LNCaP clone FGC (cell line): ENCODE results near the gene DYTN.

Experiments
- DNase-seq: peaks from one replicate; pipeline ENCODE4 v3.0.0-alpha.2; 2011; ENCODE audit warnings: low read depth
- H3K4me3 ChIP-seq: 2 replicates; pipeline ENCODE4 v1.5.1; 2011; ENCODE audit warnings: mild to moderate bottlenecking, low read depth, low read length, control low read depth
- CTCF ChIP-seq: IDR thresholded peaks from 2 replicates; pipeline ENCODE4 v1.5.1; 2012; ENCODE audit warnings: mild to moderate bottlenecking; ENCODE audit not compliant: control insufficient read depth, insufficient read depth; ENCODE audit errors: extremely low read depth

DYTN gene

GRCh38 chr2:206683546-206683945 is 34.6 kb downstream of the DYTN start:
- H3K4me3 ChIP-seq: no peak overlapping the region
- no peak for DNase-seq
- TF ChIP-seq CTCF: no peak

GRCh38 chr2:206670531-206671319 is 47.5 kb downstream of the DYTN start:
- TF ChIP-seq CTCF: no peak
- DNase-seq: no peak
- no peak overlapping the region for H3K4me3 ChIP-seq

- no peak overlapping the region for H3K4me3 ChIP-seq
- no peak for TF ChIP-seq CTCF
- DNase-seq: no peak
Measured at GRCh38 chr2:206665251-206665650, 52.9 kb downstream of the DYTN start.

GRCh38 chr2:206657087-206657486 is 61.1 kb downstream of the DYTN start:
- no peak for DNase-seq
- no peak for TF ChIP-seq CTCF
- H3K4me3 ChIP-seq: no peak overlapping the region

GRCh38 chr2:206647985-206648384 is 70.2 kb downstream of the DYTN start:
- DNase-seq: no peak
- H3K4me3 ChIP-seq: no peak overlapping the region
- TF ChIP-seq CTCF: no peak

- TF ChIP-seq CTCF: no peak
- H3K4me3 ChIP-seq: no peak within 1 kb of the TSS
- peak; percentile 38 for DNase-seq
Measured at GRCh38 chr2:206642075-206643025, 75.8 kb downstream of the DYTN start, which contains the start of gene FAM237A. Gene FAM237A (plus strand): TSS chr2:206642487. CDS start chr2:206644237, 1,750 bp downstream.
